C4-2B (cell line): ENCODE measurements around the gene TJP1.

Experiments
- ZFX ChIP-seq: fragments of 450-650 bp; IDR thresholded peaks from 2 replicates; pipeline ENCODE4 v1.6.1; 2017
- TF ChIP-seq, protein P1 (sequence below): fragments of 450-650 bp; conservative IDR thresholded peaks from 2 replicates; pipeline ENCODE4 v1.5.1; 2017; ENCODE audit warnings: mild to moderate bottlenecking

DNA sequence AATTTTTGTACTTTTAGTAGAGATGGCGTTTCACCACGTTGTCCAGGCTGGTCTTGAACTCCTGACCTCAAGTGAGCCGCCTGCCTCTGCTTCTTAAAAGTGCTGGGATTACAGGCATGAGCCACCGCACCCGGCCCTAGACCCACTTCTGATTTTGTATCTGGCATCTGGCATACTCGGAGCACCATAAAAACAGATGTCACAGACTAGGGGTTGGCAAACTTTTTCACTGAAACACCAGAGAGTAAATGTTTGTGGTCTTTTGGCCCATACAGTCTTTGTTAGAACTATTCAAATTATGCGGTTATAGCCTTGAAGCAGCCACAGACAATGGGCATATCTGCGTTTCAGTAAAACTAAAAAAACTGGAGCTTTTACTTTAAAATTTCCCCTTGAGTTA is 110.7 kb downstream of the TJP1 start:
- TF ChIP-seq, protein P1, sequence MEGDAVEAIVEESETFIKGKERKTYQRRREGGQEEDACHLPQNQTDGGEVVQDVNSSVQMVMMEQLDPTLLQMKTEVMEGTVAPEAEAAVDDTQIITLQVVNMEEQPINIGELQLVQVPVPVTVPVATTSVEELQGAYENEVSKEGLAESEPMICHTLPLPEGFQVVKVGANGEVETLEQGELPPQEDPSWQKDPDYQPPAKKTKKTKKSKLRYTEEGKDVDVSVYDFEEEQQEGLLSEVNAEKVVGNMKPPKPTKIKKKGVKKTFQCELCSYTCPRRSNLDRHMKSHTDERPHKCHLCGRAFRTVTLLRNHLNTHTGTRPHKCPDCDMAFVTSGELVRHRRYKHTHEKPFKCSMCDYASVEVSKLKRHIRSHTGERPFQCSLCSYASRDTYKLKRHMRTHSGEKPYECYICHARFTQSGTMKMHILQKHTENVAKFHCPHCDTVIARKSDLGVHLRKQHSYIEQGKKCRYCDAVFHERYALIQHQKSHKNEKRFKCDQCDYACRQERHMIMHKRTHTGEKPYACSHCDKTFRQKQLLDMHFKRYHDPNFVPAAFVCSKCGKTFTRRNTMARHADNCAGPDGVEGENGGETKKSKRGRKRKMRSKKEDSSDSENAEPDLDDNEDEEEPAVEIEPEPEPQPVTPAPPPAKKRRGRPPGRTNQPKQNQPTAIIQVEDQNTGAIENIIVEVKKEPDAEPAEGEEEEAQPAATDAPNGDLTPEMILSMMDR = no peak
- TF ChIP-seq ZFX = no peak
